ENCODE measurements around the gene CDH23.

CDH23 gene

GRCh38 chr10:71720288-71720687, 323.6 kb downstream of the CDH23 start:
- DNase-seq (ENCODE audit: low read depth, low spot score): no peak

GRCh38 chr10:71721313-71721712, 324.6 kb downstream of the CDH23 start:
- no peak for DNase-seq (ENCODE audit: low read depth, low spot score)

GRCh38 chr10:71722849-71723248, 326.1 kb downstream of the CDH23 start:
- no peak for DNase-seq (ENCODE audit: low read depth, low spot score)

GRCh38 chr10:71723311-71723710, 326.6 kb downstream of the CDH23 start:
- no peak for DNase-seq (ENCODE audit: low read depth, low spot score)

GRCh38 chr10:71724539-71724938, 327.8 kb downstream of the CDH23 start:
- DNase-seq (ENCODE audit: low read depth, low spot score): no peak

GRCh38 chr10:71725249-71725648, 328.5 kb downstream of the CDH23 start:
- no peak for DNase-seq (ENCODE audit: low read depth, low spot score)

GRCh38 chr10:71725998-71726579, 329.4 kb downstream of the CDH23 start:
- DNase-seq (ENCODE audit: low read depth, low spot score): peak; percentile 25

- no peak for DNase-seq (ENCODE audit: low read depth, low spot score)
These were observed 329.9 kb downstream of the CDH23 start for GRCh38 chr10:71726580-71727104.

GRCh38 chr10:71727105-71727737, 330.5 kb downstream of the CDH23 start:
- peak; percentile 23 for DNase-seq (ENCODE audit: low read depth, low spot score)

GRCh38 chr10:71727738-71728737, 331.3 kb downstream of the CDH23 start:
- peak; percentile 38 for DNase-seq (ENCODE audit: low read depth, low spot score)

GRCh38 chr10:71729161-71729636, 332.5 kb downstream of the CDH23 start:
- no peak for DNase-seq (ENCODE audit: low read depth, low spot score)

- DNase-seq (ENCODE audit: low read depth, low spot score): no peak
These were observed 335.1 kb downstream of the CDH23 start for GRCh38 chr10:71731791-71732190.

- DNase-seq (ENCODE audit: low read depth, low spot score): no peak
These were observed 338.1 kb downstream of the CDH23 start for GRCh38 chr10:71734797-71735196.

- DNase-seq (ENCODE audit: low read depth, low spot score): no peak
These were observed 339.2 kb downstream of the CDH23 start for GRCh38 chr10:71735709-71736569.

GRCh38 chr10:71736570-71736952, 339.8 kb downstream of the CDH23 start:
- DNase-seq (ENCODE audit: low read depth, low spot score): no peak

GRCh38 chr10:71737001-71737833, 340.5 kb downstream of the CDH23 start:
- no peak for DNase-seq (ENCODE audit: low read depth, low spot score)

GRCh38 chr10:71737834-71738197, 341.1 kb downstream of the CDH23 start:
- DNase-seq (ENCODE audit: low read depth, low spot score): no peak

- no peak for DNase-seq (ENCODE audit: low read depth, low spot score)
These were observed 342.7 kb downstream of the CDH23 start for GRCh38 chr10:71739358-71739900.

GRCh38 chr10:71740069-71740653, 343.4 kb downstream of the CDH23 start:
- DNase-seq (ENCODE audit: low read depth, low spot score): no peak

GRCh38 chr10:71741029-71741428, 344.3 kb downstream of the CDH23 start:
- DNase-seq (ENCODE audit: low read depth, low spot score): no peak

Data from activated CD4-positive, CD25-positive, alpha-beta regulatory T cell treated with anti-CD3 and anti-CD28 coated beads, Interleukin-2, amount 50 U/mL, for 16 hours (primary cell).